ENCODE measurements around the gene PPFIA3.

Gene PPFIA3

DNA sequence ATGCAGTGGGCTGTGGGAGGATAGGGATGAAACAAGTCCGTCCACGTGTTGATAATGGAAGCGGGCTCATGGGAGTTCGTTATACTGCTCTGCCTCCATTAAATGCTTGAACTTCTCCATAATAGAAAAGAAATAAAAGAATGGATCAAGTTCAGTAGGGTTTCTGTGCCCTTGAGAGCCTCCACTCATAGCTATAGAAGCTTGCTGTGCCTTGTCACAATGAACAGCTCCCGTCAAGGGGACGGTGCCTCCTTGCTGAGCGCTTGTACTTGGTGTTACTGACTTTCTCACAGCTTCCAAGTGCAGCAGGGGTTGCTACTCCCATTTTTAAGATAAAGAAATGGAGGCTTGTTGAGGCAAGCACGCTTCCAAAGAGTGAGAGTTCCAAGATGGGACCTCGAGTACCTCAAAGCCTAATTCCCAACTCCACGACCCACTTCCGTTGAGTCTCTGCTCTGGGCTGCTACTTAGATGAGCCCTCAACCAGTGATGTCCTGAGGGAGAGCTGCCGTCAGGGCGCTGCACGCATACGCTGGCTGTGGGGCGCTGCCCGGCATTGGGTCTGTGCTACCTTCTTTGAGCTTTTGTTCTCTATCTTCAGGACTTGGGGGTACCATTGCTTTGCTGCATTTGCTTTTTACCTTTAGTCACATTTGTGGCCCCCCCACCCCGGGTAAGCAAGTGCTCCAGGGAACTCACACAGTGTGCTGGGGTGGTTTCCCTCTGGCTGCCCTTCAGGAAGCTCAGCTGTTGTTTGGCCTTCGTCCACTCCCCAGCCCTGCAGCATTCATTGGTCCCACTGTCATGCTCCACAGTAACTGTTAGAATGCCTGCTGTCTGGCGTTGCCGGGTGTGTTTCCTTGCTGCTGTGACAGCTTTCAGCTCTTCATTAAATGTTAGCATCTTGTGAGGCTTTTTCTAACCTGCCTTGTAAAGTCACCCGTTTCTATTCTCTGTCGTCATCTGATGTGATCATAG is 24.6 kb upstream of the PPFIA3 start:
- no peak overlapping the region for H3K27ac Mint-ChIP-seq
- no peaks in the 10 kb centered on the region for H3K36me3 Mint-ChIP-seq
- no peaks in the 10 kb centered on the region for H3K9me3 Mint-ChIP-seq (ENCODE audit: low read depth)
- H3K4me1 Mint-ChIP-seq (ENCODE audit: low read depth): peaks cover 18% of the 10 kb centered on the region
- no peak overlapping the region for H3K4me3 Mint-ChIP-seq
- no peaks in the 10 kb centered on the region for H3K27me3 Mint-ChIP-seq

DNA sequence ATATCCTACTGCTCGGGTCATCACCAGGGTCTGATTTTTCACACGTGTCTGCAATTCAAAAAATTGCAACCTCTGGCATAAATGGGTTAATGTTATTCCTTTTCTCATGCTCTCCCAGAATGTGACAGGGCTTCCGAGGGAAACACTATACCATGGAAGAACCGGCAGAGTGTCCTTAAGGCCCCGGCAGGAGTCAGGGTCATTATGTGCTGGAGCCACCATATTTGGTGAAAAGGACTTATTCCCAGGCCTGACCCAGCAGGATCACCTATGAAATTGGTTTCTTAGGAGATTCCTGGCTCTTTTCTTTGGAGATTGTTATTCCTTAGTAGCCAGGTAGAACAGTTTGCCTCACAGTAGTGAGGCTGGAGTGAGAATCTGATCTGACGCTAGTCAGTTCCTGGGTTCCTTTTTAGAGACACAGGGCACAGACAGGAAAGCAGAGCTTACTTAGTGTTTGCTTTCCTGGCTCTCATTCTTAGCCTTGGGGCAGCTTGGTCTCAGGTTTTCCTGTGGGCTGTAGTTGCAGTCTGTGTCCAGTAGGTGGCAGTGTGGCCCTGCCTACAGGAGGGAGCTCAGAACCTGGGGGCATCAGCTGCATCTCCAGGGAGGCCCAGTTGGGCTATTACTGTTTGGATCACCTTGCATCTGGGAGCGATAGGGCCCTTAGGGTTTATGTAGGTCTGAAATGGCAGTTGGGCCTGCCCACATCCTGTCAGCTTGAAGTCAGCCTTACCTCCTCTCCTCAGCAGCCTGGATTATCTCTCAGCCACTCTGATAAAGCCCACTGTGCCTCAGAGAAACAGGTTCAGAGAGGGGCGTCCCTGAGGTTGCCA is 21.7 kb upstream of the PPFIA3 start:
- peaks cover 6% of the 10 kb centered on the region for H3K4me1 Mint-ChIP-seq (ENCODE audit: low read depth)
- H3K27ac Mint-ChIP-seq: no peak overlapping the region
- H3K27me3 Mint-ChIP-seq: no peaks in the 10 kb centered on the region
- H3K36me3 Mint-ChIP-seq: peaks cover 5% of the 10 kb centered on the region
- no peak overlapping the region for H3K4me3 Mint-ChIP-seq
- no peaks in the 10 kb centered on the region for H3K9me3 Mint-ChIP-seq (ENCODE audit: low read depth)

DNA sequence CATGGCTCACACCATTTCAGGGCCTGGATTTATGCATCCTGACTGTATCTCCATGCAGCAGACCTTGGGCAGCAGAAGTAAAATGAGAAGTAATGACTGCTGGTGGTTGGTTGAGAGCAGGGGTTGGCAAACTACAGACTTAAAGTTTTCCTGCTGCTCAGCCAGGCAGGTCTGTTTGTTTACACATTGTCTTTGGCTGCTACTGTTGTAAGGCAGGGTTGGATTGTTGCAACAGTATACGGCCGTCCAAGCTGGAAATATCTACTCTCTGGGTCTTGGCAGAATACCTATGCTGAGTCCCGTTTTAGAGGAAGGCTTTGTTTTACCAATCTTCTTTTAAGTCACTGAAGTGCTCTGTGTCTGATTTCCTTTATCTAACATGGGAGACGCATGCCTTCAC is 20.5 kb upstream of the PPFIA3 start:
- no peaks in the 10 kb centered on the region for H3K9me3 Mint-ChIP-seq (ENCODE audit: low read depth)
- H3K27me3 Mint-ChIP-seq: no peaks in the 10 kb centered on the region
- H3K36me3 Mint-ChIP-seq: peaks cover 5% of the 10 kb centered on the region
- peaks cover 6% of the 10 kb centered on the region for H3K4me1 Mint-ChIP-seq (ENCODE audit: low read depth)
- no peak overlapping the region for H3K27ac Mint-ChIP-seq
- H3K4me3 Mint-ChIP-seq: no peak overlapping the region

DNA sequence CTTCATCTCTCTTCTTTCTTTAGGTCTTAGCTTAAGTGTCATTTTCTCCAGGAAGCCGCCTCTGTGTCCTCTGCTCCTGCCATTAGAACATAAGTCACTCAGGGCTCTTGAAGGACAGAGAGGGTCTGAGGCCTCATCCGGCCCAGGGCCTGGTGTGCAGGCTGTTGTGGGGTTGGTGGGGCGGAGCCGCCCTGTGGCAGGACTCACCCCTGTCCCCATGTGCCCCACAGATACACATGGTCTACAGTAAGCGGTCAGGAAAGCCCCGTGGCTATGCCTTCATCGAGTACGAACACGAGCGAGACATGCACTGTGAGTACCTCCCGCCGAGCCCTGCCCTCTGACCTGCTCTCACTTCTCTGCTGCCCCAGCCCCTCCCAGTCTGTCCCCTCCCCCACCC is 18.2 kb upstream of the PPFIA3 start:
- no peaks in the 10 kb centered on the region for H3K27me3 Mint-ChIP-seq
- no peaks in the 10 kb centered on the region for H3K9me3 Mint-ChIP-seq (ENCODE audit: low read depth)
- peaks cover 5% of the 10 kb centered on the region for H3K36me3 Mint-ChIP-seq
- no peak overlapping the region for H3K4me3 Mint-ChIP-seq
- H3K4me1 Mint-ChIP-seq (ENCODE audit: low read depth): no peaks in the 10 kb centered on the region
- H3K27ac Mint-ChIP-seq: no peak overlapping the region

DNA sequence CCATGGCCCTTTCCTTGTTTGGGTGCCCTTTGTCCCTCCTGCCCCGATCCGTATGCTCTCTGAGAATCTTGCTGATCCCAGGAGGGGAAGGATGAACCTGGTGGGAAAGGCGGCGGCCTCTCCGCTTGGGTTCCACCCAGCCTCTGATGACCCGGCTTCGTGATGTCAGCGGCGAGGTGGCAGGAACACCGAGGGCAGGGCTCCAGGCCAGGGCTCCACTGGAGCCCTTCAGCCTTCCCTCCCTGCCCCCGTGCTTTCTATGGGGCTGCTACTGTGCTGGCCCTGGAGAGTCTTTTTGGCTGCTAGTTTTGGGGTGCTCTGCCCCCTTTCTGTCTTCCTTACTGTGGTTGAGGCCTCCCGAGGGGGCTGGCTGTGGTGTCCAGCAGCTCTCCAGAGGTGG is 17.0 kb upstream of the PPFIA3 start:
- H3K27ac Mint-ChIP-seq: no peak overlapping the region
- peaks cover 8% of the 10 kb centered on the region for H3K36me3 Mint-ChIP-seq
- H3K4me1 Mint-ChIP-seq (ENCODE audit: low read depth): peaks cover 5% of the 10 kb centered on the region
- no peaks in the 10 kb centered on the region for H3K27me3 Mint-ChIP-seq
- H3K9me3 Mint-ChIP-seq (ENCODE audit: low read depth): no peaks in the 10 kb centered on the region
- no peak overlapping the region for H3K4me3 Mint-ChIP-seq

DNA sequence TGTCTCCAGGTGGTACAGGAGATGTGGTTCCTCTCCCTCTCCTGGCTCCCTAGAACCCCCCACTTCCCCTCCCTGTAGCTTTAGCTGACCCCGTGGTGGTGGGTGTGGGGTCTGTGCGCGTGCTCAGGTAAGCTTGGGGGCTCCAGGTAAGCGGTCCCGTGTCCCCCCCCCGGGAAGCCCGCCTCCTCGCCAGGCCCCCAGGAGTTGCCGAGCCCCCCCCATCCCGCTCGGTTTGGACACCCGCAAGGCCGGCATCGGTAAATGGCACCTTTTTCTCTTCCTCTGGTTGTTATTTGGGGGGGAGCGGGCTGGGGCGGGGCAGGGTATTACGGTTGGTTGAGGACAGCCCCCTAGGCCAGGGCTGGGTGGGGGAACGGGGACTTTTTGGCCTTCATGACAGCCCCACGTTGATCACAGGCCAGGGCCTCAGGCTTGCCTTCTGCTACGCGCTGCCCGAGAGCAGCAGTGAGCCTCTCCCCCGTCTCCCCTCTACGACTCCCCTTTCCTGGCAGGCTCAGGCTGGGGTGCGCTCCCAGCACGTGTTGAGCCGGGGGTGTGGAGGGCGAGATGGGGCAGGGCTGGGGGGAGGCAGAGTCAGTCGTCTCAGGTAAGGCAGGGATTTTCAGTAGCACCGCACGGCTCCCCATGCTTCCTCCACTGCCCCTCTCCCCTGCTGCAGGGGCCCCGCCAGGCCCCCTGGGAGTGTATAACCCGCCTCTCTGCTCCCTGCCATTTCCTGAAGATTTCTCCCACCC is 15.8 kb upstream of the PPFIA3 start:
- Mint-ChIP-seq H3K36me3 (peaks cover 8% of the 10 kb centered on the region), H3K27ac (no peak overlapping the region), H3K27me3 (no peaks in the 10 kb centered on the region), H3K4me1 (ENCODE audit: low read depth) (peaks cover 5% of the 10 kb centered on the region), H3K4me3 (no peak overlapping the region), H3K9me3 (ENCODE audit: low read depth) (no peaks in the 10 kb centered on the region)

DNA sequence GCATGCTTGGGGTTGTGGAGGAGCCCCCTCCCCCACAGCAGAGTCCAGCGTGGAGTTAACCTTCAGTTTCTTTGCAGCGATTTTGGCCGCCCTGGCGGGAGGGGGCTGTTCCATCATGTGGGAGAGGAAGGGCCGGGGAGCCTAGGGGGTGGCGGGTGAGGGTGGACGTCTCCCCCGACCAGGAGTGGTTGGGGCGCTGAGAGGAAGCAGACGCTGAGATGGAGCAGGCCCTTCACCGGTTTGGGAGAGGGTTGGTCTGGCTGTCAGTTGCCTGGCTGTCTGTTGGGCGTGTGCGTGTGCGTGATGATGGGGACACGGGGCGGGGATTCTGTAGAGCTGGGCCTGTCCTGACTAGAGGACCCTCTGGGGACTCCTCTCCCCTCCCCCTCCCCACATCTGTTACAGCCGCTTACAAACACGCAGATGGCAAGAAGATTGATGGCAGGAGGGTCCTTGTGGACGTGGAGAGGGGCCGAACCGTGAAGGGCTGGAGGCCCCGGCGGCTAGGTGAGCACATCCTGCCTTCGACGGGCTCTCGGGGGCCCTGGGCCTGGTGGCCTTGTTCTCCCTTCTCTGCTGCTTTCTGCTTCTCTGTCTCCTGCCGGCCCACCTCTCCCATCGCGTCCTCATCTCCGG is 15.0 kb upstream of the PPFIA3 start:
- H3K27me3 Mint-ChIP-seq: no peaks in the 10 kb centered on the region
- peaks cover 5% of the 10 kb centered on the region for H3K4me1 Mint-ChIP-seq (ENCODE audit: low read depth)
- H3K9me3 Mint-ChIP-seq (ENCODE audit: low read depth): no peaks in the 10 kb centered on the region
- H3K27ac Mint-ChIP-seq: no peak overlapping the region
- peaks cover 8% of the 10 kb centered on the region for H3K36me3 Mint-ChIP-seq
- no peak overlapping the region for H3K4me3 Mint-ChIP-seq

DNA sequence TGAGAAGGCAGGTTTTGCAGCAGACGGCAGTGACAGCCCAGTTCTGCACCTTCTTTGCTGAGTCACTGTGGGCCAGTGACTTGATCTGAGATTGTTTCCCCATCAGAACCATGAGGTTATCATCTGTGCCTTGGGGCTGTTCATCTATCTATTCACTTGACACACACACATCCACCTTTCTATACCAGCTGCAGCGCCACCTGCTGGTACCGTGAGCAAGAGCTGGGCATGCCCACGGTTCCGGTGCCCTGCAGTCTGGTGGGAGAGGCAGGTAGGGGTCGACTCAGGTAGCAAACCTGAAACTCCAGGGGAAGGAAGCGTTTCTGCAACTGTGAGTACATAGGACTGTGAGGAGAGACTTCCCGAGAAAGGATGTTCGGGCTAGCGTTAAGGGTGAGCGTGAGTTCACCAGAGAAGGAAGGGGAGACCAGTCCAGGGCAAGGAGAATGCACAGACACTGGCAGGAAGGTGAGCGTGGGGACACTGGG is 12.7 kb upstream of the PPFIA3 start:
- Mint-ChIP-seq H3K4me1 (ENCODE audit: low read depth) (peaks cover 5% of the 10 kb centered on the region), H3K36me3 (peaks cover 3% of the 10 kb centered on the region), H3K4me3 (peak overlapping the region; percentile 38), H3K27ac (peak overlapping the region; percentile 75), H3K27me3 (no peaks in the 10 kb centered on the region), H3K9me3 (ENCODE audit: low read depth) (no peaks in the 10 kb centered on the region)

DNA sequence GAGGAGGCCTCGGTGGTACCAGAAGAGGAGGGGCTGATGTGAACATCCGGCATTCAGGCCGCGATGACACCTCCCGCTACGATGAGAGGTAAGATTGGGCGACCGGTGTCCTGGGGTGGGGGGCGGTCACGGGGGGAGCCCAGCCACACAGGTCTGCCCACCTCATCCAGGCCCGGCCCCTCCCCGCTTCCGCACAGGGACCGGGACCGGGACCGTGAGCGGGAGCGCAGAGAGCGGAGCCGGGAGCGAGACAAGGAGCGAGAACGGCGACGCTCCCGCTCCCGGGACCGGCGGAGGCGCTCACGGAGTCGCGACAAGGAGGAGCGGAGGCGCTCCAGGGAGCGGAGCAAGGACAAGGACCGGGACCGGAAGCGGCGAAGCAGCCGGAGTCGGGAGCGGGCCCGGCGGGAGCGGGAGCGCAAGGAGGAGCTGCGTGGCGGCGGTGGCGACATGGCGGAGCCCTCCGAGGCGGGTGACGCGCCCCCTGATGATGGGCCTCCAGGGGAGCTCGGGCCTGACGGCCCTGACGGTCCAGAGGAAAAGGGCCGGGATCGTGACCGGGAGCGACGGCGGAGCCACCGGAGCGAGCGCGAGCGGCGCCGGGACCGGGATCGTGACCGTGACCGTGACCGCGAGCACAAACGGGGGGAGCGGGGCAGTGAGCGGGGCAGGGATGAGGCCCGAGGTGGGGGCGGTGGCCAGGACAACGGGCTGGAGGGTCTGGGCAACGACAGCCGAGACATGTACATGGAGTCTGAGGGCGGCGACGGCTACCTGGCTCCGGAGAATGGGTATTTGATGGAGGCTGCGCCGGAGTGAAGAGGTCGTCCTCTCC is 11.5 kb upstream of the PPFIA3 start:
- Mint-ChIP-seq H3K4me1 (ENCODE audit: low read depth) (peaks cover 5% of the 10 kb centered on the region), H3K4me3 (no peak overlapping the region), H3K27ac (no peak overlapping the region), H3K36me3 (peaks cover 3% of the 10 kb centered on the region), H3K9me3 (ENCODE audit: low read depth) (no peaks in the 10 kb centered on the region), H3K27me3 (no peaks in the 10 kb centered on the region)

DNA sequence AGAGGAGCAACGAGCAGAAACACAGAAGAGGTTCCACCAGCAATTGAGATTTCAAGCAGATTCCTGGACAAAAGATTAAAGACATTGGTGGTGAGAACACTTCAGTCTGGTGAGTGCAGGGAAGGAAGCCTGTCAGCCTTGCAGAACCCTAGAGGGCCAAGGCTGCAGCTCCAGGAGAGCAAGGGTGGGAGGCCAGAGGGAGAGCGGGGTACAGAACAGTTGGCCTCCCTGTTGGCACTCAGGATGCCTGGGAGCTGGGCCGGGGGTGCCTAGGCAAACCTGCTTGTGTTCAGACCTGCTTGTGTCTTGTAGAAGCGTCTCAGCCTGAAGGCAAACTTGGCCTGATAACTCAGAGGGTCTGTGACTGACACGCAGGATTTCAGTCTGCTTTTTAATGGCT is 10.3 kb upstream of the PPFIA3 start:
- Mint-ChIP-seq H3K27ac (peak overlapping the region; percentile 46), H3K36me3 (peaks cover 3% of the 10 kb centered on the region), H3K4me3 (no peak overlapping the region), H3K9me3 (ENCODE audit: low read depth) (no peaks in the 10 kb centered on the region), H3K4me1 (ENCODE audit: low read depth) (peaks cover 14% of the 10 kb centered on the region), H3K27me3 (no peaks in the 10 kb centered on the region)

DNA sequence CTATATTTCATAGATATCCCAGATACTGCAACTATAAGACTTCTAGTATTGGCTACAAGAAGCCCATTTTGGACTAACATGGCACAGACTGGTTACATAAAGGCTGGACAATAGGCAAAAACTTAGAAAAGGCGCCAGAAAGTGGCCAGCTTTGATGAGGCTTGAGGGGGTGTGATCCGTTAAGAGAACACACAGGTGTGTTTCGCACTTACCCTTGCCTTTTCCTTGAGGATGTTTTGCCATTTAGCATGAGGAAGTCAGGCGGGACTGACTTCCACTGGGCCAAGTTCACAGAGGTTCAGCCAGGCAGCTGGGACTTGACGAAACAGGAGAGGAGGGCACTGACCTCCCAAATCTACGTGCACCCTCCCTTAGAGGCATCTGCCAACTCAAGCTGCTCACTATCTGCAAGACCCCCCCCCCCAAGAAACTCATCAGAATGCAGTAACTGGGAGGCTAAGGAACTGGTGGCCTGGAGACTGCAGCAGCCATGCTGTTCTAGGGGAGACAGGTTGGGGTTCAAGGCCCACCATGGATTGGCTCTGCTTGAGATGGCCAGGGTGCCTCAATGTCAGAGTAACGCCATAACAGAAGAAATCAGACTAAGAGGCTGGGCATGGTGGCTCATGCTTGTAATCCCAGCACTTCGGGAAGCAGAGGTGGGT is 9.6 kb upstream of the PPFIA3 start:
- no peak overlapping the region for H3K4me3 Mint-ChIP-seq
- no peaks in the 10 kb centered on the region for H3K9me3 Mint-ChIP-seq (ENCODE audit: low read depth)
- H3K4me1 Mint-ChIP-seq (ENCODE audit: low read depth): peaks cover 14% of the 10 kb centered on the region
- no peaks in the 10 kb centered on the region for H3K27me3 Mint-ChIP-seq
- peaks cover 3% of the 10 kb centered on the region for H3K36me3 Mint-ChIP-seq
- no peak overlapping the region for H3K27ac Mint-ChIP-seq

DNA sequence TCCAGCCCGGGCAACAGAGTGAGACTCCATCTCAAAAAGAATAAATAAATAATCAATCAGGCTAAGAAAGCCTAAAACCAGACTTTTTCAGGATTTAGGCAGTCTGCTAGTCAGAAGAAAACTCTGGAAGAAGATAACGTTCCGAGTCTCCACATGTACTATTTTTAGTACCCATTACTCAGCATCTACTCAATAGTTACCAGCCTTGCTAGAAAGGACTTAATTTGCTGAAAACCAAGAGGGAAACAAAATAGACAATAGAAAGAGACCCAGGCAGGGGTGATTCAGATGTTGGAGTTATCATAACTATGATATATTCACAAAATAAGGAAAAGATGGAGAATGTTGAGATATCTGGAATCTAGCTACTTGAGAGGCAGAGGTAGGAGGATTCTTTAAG is 8.8 kb upstream of the PPFIA3 start:
- H3K27me3 Mint-ChIP-seq: no peaks in the 10 kb centered on the region
- H3K4me3 Mint-ChIP-seq: no peak overlapping the region
- no peak overlapping the region for H3K27ac Mint-ChIP-seq
- peaks cover 17% of the 10 kb centered on the region for H3K4me1 Mint-ChIP-seq (ENCODE audit: low read depth)
- H3K9me3 Mint-ChIP-seq (ENCODE audit: low read depth): no peaks in the 10 kb centered on the region
- peaks cover 3% of the 10 kb centered on the region for H3K36me3 Mint-ChIP-seq

DNA sequence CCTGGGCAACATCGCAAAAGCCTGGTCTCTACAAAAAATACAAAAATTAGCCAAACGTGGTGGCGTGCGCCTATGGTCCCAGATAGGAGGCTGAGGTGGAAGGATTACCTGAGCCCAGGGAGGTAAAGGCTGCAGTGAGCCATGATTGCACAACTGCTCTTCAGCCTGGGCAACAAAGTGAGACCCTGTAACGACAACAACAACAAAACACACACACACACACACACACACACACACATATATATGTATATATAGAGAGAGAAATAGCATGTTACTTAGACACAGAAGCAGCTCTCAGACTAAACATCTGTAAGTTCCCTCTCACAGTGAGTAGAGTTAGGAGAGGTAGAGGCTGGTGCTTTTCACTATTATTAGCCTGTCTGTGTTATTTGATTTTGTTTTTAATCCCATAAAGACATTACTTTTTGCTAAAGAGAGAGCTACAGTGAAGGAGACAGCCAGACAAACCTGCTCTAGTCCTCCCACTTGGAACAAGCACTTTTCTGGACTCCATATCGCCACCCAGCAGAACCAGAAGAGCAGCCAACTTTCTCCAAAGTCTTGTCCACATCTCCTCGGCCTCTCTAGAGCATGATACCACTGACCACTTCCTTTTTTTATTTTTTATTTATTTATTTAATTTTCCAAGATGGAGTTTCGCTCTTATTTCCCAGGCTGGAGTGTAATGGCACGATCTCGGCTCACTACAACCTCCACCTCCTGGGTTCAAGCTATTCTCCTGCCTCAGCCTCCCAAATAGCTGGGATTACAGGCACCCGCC is 7.9 kb upstream of the PPFIA3 start:
- Mint-ChIP-seq H3K27me3 (no peaks in the 10 kb centered on the region), H3K9me3 (ENCODE audit: low read depth) (no peaks in the 10 kb centered on the region), H3K4me1 (ENCODE audit: low read depth) (peaks cover 19% of the 10 kb centered on the region), H3K36me3 (peaks cover 3% of the 10 kb centered on the region), H3K4me3 (peak overlapping the region; percentile 35), H3K27ac (no peak overlapping the region)

Data from activated naive CD8-positive, alpha-beta T cell (primary cell).